Endodermal cell (in vitro differentiated cells): ENCODE results near the gene LEF1. TPM values are rescaled to one million over a fixed set of nuclear protein-coding genes. Genes with fewer than 3 reads are reported as not detected.

ENCODE experiments used
- DNase-seq: peaks from one replicate; pipeline ENCODE4 v3.0.0-alpha.2; 2017
- H3K27ac ChIP-seq: 2 replicates; pipeline ENCODE4 v1.5.1; 2013; ENCODE audit warnings: mild to moderate bottlenecking, low read depth, low read length, moderate library complexity
- H3K27me3 ChIP-seq: 2 replicates; pipeline ENCODE4 v1.6.1; 2013; ENCODE audit warnings: mild to moderate bottlenecking, low read length, moderate library complexity; ENCODE audit not compliant: insufficient read depth, control insufficient read depth, poor library complexity, severe bottlenecking
- H3K36me3 ChIP-seq: 2 replicates; pipeline ENCODE4 v1.7.0; 2013; ENCODE audit warnings: mild to moderate bottlenecking, low read length, moderate library complexity; ENCODE audit not compliant: control insufficient read depth, insufficient read depth
- H3K4me1 ChIP-seq: one replicate; pipeline ENCODE4 v1.7.0; 2013; ENCODE audit warnings: low read length; ENCODE audit not compliant: control insufficient read depth, insufficient read depth
- H3K4me3 ChIP-seq: 2 replicates; pipeline ENCODE4 v1.5.1; 2013; ENCODE audit warnings: mild to moderate bottlenecking, low read length, moderate library complexity
- H3K9ac ChIP-seq: 2 replicates; pipeline ENCODE4 v1.6.1; 2013; ENCODE audit warnings: mild to moderate bottlenecking, low read length, moderate library complexity; ENCODE audit not compliant: poor library complexity, severe bottlenecking; ENCODE audit errors: extremely low read depth
- H3K9me3 ChIP-seq: 2 replicates; pipeline ENCODE4 v1.6.1; 2013; ENCODE audit warnings: mild to moderate bottlenecking, low read length, moderate library complexity; ENCODE audit not compliant: control insufficient read depth
- H3K27ac Mint-ChIP-seq: 2 replicates; pipeline ENCODE4 v1.8.0; 2020; ENCODE audit warnings: mixed read lengths
- H3K27me3 Mint-ChIP-seq: 2 replicates; pipeline ENCODE4 v1.8.0; 2021; ENCODE audit warnings: mild to moderate bottlenecking, mixed read lengths; ENCODE audit not compliant: insufficient read depth
- H3K36me3 Mint-ChIP-seq: 2 replicates; pipeline ENCODE4 v1.8.0; 2020; ENCODE audit warnings: low read depth, mixed read lengths
- H3K4me1 Mint-ChIP-seq: 2 replicates; pipeline ENCODE4 v1.8.0; 2020; ENCODE audit warnings: mixed read lengths
- H3K4me3 Mint-ChIP-seq: 2 replicates; pipeline ENCODE4 v1.8.0; 2020; ENCODE audit warnings: mild to moderate bottlenecking, moderate library complexity, mixed read lengths
- H3K9me3 Mint-ChIP-seq: 2 replicates; pipeline ENCODE4 v1.8.0; 2020; ENCODE audit warnings: mild to moderate bottlenecking, mixed read lengths
- WGBS, 2 experiments: methylation state at CpG; one replicate each; pipeline versions ENCODE4 v1.1.5 to v1.1.7; 2013; ENCODE audit warnings: missing lambda C conversion rate in 2 of 2, mixed read lengths in 1 of 2; ENCODE audit not compliant: insufficient coverage in 1 of 2, insufficient read length in 1 of 2; 5-methylcytosine and 5-hydroxymethylcytosine counted together
- total RNA-seq, 2 donors: library from RNA; stranded (reverse); fragmentation: NEBNext Ultra II Directional in 1 of 2; extraction: Animal tissue kit (Norgen Biotek cat#: 25700) in 1 of 2; gene quantifications; 2 replicates in 1 of 2; 3 replicates in 1 of 2; pipeline ENCODE4 v1.2.1, GENCODE V29; 2021
- TF ChIP-seq, protein P1 (sequence below): fragments of 200-600 bp; sonication (generic); conservative IDR thresholded peaks from 2 replicates; pipeline ENCODE4 v1.5.0; 2021; ENCODE audit warnings: antibody characterized with exemption, mild to moderate bottlenecking

Gene LEF1
- total RNA-seq, 2 donors from 2014 or later, result 0.95 to 1.6 TPM

DNA sequence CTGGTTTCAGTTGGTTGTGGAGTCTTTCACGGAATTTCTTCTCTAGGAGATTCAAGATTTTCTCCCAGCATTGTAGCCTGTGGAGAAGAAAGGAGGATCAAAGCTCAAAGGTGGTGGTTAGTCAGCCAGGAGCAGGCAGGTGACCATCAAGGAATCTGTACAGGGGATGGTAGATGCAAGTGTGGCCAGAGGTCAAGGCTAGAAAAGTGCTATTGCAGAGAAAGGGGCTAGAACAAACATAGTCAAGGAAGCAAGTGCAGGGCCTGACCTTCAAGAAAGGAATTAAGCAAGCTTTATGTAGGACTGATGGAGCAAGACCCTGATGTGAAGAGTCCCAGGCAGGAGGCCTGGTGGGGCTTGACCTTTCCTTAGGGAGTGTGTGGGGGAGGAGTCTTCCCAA lies 162.9 kb downstream of the LEF1 start:
- TF ChIP-seq, protein P1, sequence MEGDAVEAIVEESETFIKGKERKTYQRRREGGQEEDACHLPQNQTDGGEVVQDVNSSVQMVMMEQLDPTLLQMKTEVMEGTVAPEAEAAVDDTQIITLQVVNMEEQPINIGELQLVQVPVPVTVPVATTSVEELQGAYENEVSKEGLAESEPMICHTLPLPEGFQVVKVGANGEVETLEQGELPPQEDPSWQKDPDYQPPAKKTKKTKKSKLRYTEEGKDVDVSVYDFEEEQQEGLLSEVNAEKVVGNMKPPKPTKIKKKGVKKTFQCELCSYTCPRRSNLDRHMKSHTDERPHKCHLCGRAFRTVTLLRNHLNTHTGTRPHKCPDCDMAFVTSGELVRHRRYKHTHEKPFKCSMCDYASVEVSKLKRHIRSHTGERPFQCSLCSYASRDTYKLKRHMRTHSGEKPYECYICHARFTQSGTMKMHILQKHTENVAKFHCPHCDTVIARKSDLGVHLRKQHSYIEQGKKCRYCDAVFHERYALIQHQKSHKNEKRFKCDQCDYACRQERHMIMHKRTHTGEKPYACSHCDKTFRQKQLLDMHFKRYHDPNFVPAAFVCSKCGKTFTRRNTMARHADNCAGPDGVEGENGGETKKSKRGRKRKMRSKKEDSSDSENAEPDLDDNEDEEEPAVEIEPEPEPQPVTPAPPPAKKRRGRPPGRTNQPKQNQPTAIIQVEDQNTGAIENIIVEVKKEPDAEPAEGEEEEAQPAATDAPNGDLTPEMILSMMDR, result no peak
- no peak overlapping the region for H3K27ac Mint-ChIP-seq
- Histone ChIP-seq H3K4me1 (no peaks in the 10 kb centered on the region), H3K9ac (no peak overlapping the region), H3K27me3 (no peaks in the 10 kb centered on the region), H3K4me3 (no peak overlapping the region), H3K9me3 (peaks cover 15% of the 10 kb centered on the region), H3K27ac (no peak overlapping the region), H3K36me3 (peaks cover 10% of the 10 kb centered on the region)
- peaks cover 14% of the 10 kb centered on the region for H3K9me3 Mint-ChIP-seq
- H3K27me3 Mint-ChIP-seq, result no peaks in the 10 kb centered on the region
- peaks cover 36% of the 10 kb centered on the region for H3K36me3 Mint-ChIP-seq
- 95% methylated on average over 1 of the region's 1 CpG; no CpG with 5 or more reads in 1 of the 2 experiments for WGBS, 2 experiments
- no peak overlapping the region for H3K4me3 Mint-ChIP-seq
- peaks cover 4% of the 10 kb centered on the region for H3K4me1 Mint-ChIP-seq
- DNase-seq, result no peak

DNA sequence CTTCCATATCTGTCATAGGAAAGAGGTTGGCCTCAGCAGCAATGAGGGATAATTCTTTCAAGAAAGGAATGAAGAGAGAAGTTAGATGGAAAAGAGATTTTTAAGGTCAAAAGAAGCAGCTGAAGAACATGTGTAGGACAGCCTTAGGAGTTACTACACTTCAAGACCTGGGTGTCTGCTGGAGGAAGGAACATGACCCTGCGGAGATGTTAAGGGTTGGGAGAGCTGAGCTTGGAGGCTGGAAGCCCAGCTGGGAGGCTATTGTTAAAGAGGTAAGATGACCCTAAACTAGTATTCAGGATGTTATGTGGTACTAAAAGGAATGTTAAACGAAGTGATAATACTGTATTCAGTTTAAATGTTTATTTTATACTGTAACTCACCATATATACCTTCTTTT lies 164.1 kb downstream of the LEF1 start:
- 91 to 100% methylated on average over 1 of the region's 2 CpGs for WGBS, 2 experiments

GRCh38 chr4:108003982-108004515 lies 164.7 kb downstream of the LEF1 start:
- H3K4me3 Mint-ChIP-seq, result no peak overlapping the region
- Histone ChIP-seq H3K27ac (no peak overlapping the region), H3K4me1 (no peaks in the 10 kb centered on the region), H3K9ac (no peak overlapping the region), H3K9me3 (peaks cover 15% of the 10 kb centered on the region), H3K36me3 (no peaks in the 10 kb centered on the region), H3K4me3 (no peak overlapping the region), H3K27me3 (no peaks in the 10 kb centered on the region)
- H3K27me3 Mint-ChIP-seq, result no peaks in the 10 kb centered on the region
- H3K27ac Mint-ChIP-seq, result no peak overlapping the region
- 60 to 91% methylated on average over 2 to 4 of the region's 4 CpGs for WGBS, 2 experiments
- H3K36me3 Mint-ChIP-seq, result peaks cover 33% of the 10 kb centered on the region
- TF ChIP-seq, protein P1, result no peak
- peaks cover 4% of the 10 kb centered on the region for H3K4me1 Mint-ChIP-seq
- DNase-seq, result no peak
- H3K9me3 Mint-ChIP-seq, result peaks cover 14% of the 10 kb centered on the region

More for the DNA sequence above, 164.1 kb downstream of the LEF1 start:
- H3K9me3 ChIP-seq, result peaks cover 15% of the 10 kb centered on the region
- DNase-seq, result no peak
- H3K4me3 ChIP-seq, result no peak overlapping the region
- H3K9ac ChIP-seq, result no peak overlapping the region
- peaks cover 35% of the 10 kb centered on the region for H3K36me3 Mint-ChIP-seq
- no peaks in the 10 kb centered on the region for H3K27me3 ChIP-seq
- H3K36me3 ChIP-seq, result no peaks in the 10 kb centered on the region
- H3K27ac Mint-ChIP-seq, result no peak overlapping the region
- H3K9me3 Mint-ChIP-seq, result peaks cover 14% of the 10 kb centered on the region
- H3K27me3 Mint-ChIP-seq, result no peaks in the 10 kb centered on the region
- H3K4me1 ChIP-seq, result no peaks in the 10 kb centered on the region
- peaks cover 4% of the 10 kb centered on the region for H3K4me1 Mint-ChIP-seq
- no peak overlapping the region for H3K4me3 Mint-ChIP-seq
- no peak overlapping the region for H3K27ac ChIP-seq
- TF ChIP-seq, protein P1, result no peak
